ENCODE results near the gene ZNF619. TPM values are rescaled to one million over a fixed set of nuclear protein-coding genes. Genes with fewer than 3 reads are reported as not detected.

The ZNF619 gene
- total and polyA plus RNA-seq, 2 of the 13 experiments (the other 11 are each of a cell fraction or from before 2014, with no cell fraction given), result 0.83 to 5.2 TPM

GRCh38 chr3:40456940-40457823 lies 19.7 kb upstream of the ZNF619 start, which contains the start of gene RPL14 (continued):
- TF ChIP-seq SUZ12 (IDR thresholded peaks at IDR 0.05; ENCODE audit: low read depth, low read length) (no peak), PAF1 (CRISPR knock-in tag; IDR thresholded peaks at IDR 0.05) (no peak), JUND (CRISPR knock-in tag; IDR thresholded peaks at IDR 0.05) (0 out of 2 replicates have a peak, but pooled peaks have one; percentile 11), KIAA2018 (CRISPR knock-in tag; IDR thresholded peaks at IDR 0.05; ENCODE audit: borderline replicate concordance) (no peak), ATF2 (CRISPR knock-in tag; IDR thresholded peaks at IDR 0.05) (peak; percentile 58; the same call in 1 of the 2 replicates), ZNF318 (CRISPR knock-in tag; IDR thresholded peaks at IDR 0.05) (no peak; the same call in 1 of the 2 replicates), SP2 (CRISPR knock-in tag; IDR thresholded peaks at IDR 0.05) (peak; percentile 70)

All from HepG2 (cell line).